Astrocyte (in vitro differentiated cells and primary cell): ENCODE data around the gene GRAMD1B. TPM values are rescaled to one million over a fixed set of nuclear protein-coding genes. Genes with fewer than 3 reads are reported as not detected.

ENCODE experiments used
- DNase-seq: peaks from one replicate; pipeline ENCODE4 v3.0.0-alpha.2; 2010; ENCODE audit warnings: low read depth
- FAIRE-seq: peaks from 2 replicates; lab custom pipeline; 2011; peaks lifted over from hg19 to GRCh38; lab: Jason Lieb, UNC
- H2AFZ ChIP-seq: 2 replicates; pipeline ENCODE4 v1.6.0; 2012; ENCODE audit warnings: low read depth, low read length, inconsistent platforms
- H3K27ac ChIP-seq: 2 replicates; pipeline ENCODE4 v1.5.1; 2011; ENCODE audit warnings: low read depth, low read length, inconsistent platforms
- H3K27me3 ChIP-seq: 2 replicates; pipeline ENCODE4 v1.6.0; 2011; ENCODE audit warnings: low read length, inconsistent platforms; ENCODE audit not compliant: insufficient read depth
- H3K36me3 ChIP-seq: 2 replicates; pipeline ENCODE4 v1.5.1; 2011; ENCODE audit warnings: low read length, inconsistent platforms; ENCODE audit not compliant: insufficient read depth
- H3K4me1 ChIP-seq: 2 replicates; pipeline ENCODE4 v1.5.1; 2011; ENCODE audit warnings: low read length, inconsistent platforms; ENCODE audit not compliant: insufficient read depth
- H3K4me2 ChIP-seq: 2 replicates; pipeline ENCODE4 v1.6.0; 2012; ENCODE audit warnings: low read length, inconsistent platforms
- H3K4me3 ChIP-seq: 2 replicates; pipeline ENCODE4 v1.5.1; 2011; ENCODE audit warnings: low read depth, mild to moderate bottlenecking, low read length, inconsistent platforms; ENCODE audit not compliant: insufficient read depth
- H3K79me2 ChIP-seq: 2 replicates; pipeline ENCODE4 v1.6.0; 2012; ENCODE audit warnings: mild to moderate bottlenecking, low read length, inconsistent platforms; ENCODE audit not compliant: insufficient read depth
- H3K9ac ChIP-seq: 2 replicates; pipeline ENCODE4 v1.6.0; 2012; ENCODE audit warnings: mild to moderate bottlenecking, low read length, inconsistent platforms
- H3K9me3 ChIP-seq: 2 replicates; pipeline ENCODE4 v1.5.1; 2012; ENCODE audit warnings: low read depth, mild to moderate bottlenecking, low read length, inconsistent platforms; ENCODE audit not compliant: insufficient read depth
- H4K20me1 ChIP-seq: 2 replicates; pipeline ENCODE4 v1.6.0; 2012; ENCODE audit warnings: low read length, inconsistent platforms; ENCODE audit not compliant: insufficient read depth
- H3K27ac Mint-ChIP-seq: one replicate; pipeline ENCODE4 v1.8.0; 2021; ENCODE audit warnings: mild to moderate bottlenecking, mixed read lengths; ENCODE audit not compliant: unreplicated experiment
- H3K27me3 Mint-ChIP-seq: one replicate; pipeline ENCODE4 v1.8.0; 2021; ENCODE audit warnings: low read depth, mixed read lengths; ENCODE audit not compliant: unreplicated experiment
- H3K36me3 Mint-ChIP-seq: one replicate; pipeline ENCODE4 v1.8.0; 2021; ENCODE audit warnings: low read depth, mixed read lengths; ENCODE audit not compliant: unreplicated experiment
- H3K4me1 Mint-ChIP-seq: one replicate; pipeline ENCODE4 v1.8.0; 2021; ENCODE audit warnings: low read depth, mixed read lengths; ENCODE audit not compliant: unreplicated experiment
- H3K4me3 Mint-ChIP-seq: one replicate; pipeline ENCODE4 v1.8.0; 2021; ENCODE audit warnings: mild to moderate bottlenecking, moderate library complexity, mixed read lengths; ENCODE audit not compliant: unreplicated experiment
- H3K9me3 Mint-ChIP-seq: one replicate; pipeline ENCODE4 v1.8.0; 2021; ENCODE audit warnings: mild to moderate bottlenecking, mixed read lengths; ENCODE audit not compliant: unreplicated experiment
- EZH2 ChIP-seq: IDR thresholded peaks from 2 replicates; pipeline ENCODE4 v1.6.1; 2012; ENCODE audit warnings: mild to moderate bottlenecking, low read length, inconsistent platforms; ENCODE audit not compliant: insufficient read depth
- total RNA-seq: library from RNA; stranded (reverse); gene quantifications from 2 replicates; pipeline ENCODE4 v1.2.1, GENCODE V29; 2021
- TF ChIP-seq, protein P1 (sequence below): IDR thresholded peaks from 2 replicates; pipeline ENCODE4 v1.5.1; 2011; ENCODE audit warnings: low read depth, mild to moderate bottlenecking, inconsistent platforms, low read length, moderate library complexity; ENCODE audit not compliant: insufficient read depth

GRAMD1B gene
- total RNA-seq, 1 donor from 2014 or later, result 6.5 TPM

DNA sequence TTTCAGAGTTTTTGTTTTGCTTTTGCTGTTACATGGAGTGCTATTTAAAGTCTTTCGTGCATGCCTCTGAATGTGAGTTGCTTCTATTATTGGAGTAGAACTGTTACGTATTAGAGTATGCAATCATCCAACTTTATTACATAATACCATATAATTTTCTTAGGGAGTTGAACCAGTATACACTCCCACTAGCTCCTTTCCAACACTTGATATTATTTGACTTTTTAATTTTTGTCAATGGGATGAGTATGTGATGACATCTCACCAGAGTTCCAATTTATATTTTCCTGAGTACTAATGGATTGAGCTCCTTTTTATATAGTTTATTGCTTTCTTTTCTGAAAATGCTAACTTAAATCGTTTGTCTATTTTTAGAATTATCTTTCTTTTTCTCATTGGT lies 90.9 kb downstream of the GRAMD1B start:
- Histone ChIP-seq H4K20me1 (no peaks in the 10 kb centered on the region), H3K27ac (no peak overlapping the region), H3K4me1 (peaks cover 25% of the 10 kb centered on the region), H3K36me3 (no peaks in the 10 kb centered on the region), H3K27me3 (no peaks in the 10 kb centered on the region), H3K9ac (no peak overlapping the region), H3K4me3 (no peak overlapping the region), H3K4me2 (no peak overlapping the region), H3K9me3 (no peaks in the 10 kb centered on the region), H3K79me2 (no peaks in the 10 kb centered on the region), H2AFZ (no peak overlapping the region)
- H3K4me3 Mint-ChIP-seq, result no peak overlapping the region
- H3K27me3 Mint-ChIP-seq, result peaks cover 6% of the 10 kb centered on the region
- no peak for TF ChIP-seq EZH2
- TF ChIP-seq, protein P1, sequence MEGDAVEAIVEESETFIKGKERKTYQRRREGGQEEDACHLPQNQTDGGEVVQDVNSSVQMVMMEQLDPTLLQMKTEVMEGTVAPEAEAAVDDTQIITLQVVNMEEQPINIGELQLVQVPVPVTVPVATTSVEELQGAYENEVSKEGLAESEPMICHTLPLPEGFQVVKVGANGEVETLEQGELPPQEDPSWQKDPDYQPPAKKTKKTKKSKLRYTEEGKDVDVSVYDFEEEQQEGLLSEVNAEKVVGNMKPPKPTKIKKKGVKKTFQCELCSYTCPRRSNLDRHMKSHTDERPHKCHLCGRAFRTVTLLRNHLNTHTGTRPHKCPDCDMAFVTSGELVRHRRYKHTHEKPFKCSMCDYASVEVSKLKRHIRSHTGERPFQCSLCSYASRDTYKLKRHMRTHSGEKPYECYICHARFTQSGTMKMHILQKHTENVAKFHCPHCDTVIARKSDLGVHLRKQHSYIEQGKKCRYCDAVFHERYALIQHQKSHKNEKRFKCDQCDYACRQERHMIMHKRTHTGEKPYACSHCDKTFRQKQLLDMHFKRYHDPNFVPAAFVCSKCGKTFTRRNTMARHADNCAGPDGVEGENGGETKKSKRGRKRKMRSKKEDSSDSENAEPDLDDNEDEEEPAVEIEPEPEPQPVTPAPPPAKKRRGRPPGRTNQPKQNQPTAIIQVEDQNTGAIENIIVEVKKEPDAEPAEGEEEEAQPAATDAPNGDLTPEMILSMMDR, result no peak
- FAIRE-seq (no peak), DNase-seq (no peak)
- H3K27ac Mint-ChIP-seq, result no peak overlapping the region
- H3K4me1 Mint-ChIP-seq, result peaks cover 11% of the 10 kb centered on the region
- no peaks in the 10 kb centered on the region for H3K9me3 Mint-ChIP-seq
- no peaks in the 10 kb centered on the region for H3K36me3 Mint-ChIP-seq

DNA sequence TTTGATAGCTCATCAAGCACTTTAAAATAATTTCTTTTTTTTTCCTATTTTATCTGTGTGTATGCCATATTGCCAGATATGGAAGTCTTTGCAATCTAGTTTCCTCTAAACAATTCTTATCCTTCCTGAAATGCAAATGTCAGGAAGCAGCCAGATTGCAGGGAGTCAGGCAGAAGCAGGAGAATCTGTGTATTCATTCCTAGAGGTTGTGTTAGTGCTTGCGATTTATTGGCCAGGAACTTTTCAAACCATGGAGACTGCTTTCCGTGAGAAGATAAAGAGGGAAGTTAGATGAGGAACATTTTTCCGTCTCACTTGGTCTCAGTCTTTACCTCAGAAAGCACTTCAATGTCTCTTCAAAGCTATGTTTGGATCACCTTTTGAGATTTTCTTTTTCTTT lies 91.9 kb downstream of the GRAMD1B start:
- no peak overlapping the region for H3K4me2 ChIP-seq
- no peak overlapping the region for H3K4me3 ChIP-seq
- H2AFZ ChIP-seq, result no peak overlapping the region
- H3K9me3 ChIP-seq, result no peaks in the 10 kb centered on the region
- TF ChIP-seq, protein P1, result no peak
- TF ChIP-seq EZH2, result no peak
- DNase-seq, result no peak
- Mint-ChIP-seq H3K36me3 (peaks cover 2% of the 10 kb centered on the region), H3K4me1 (peaks cover 11% of the 10 kb centered on the region), H3K4me3 (no peak overlapping the region), H3K27me3 (peaks cover 6% of the 10 kb centered on the region), H3K9me3 (no peaks in the 10 kb centered on the region), H3K27ac (no peak overlapping the region)
- H3K9ac ChIP-seq, result no peak overlapping the region
- H3K27me3 ChIP-seq, result no peaks in the 10 kb centered on the region
- H3K4me1 ChIP-seq, result peaks cover 25% of the 10 kb centered on the region
- H3K36me3 ChIP-seq, result no peaks in the 10 kb centered on the region
- H3K27ac ChIP-seq, result no peak overlapping the region
- FAIRE-seq, result no peak
- H3K79me2 ChIP-seq, result no peaks in the 10 kb centered on the region
- no peaks in the 10 kb centered on the region for H4K20me1 ChIP-seq

DNA sequence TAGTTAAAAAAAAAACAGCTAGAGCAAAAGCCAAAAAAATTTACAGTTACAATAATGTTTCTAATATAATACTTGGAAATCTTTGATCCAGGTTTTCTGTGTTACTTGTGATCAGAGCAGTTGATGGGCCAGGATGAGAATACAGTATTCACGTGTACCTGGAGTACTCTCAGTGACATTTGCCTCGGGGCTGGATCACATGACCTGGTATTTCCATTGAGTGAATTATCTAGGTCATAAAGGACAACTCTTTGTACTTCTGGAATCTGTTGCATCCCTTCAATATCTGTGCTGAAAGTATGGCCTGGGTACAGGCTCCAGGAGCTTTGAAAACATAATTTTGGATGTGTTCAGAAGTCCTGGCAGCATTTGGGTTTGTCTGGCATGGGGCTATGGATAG lies 93.5 kb downstream of the GRAMD1B start:
- H2AFZ ChIP-seq, result no peak overlapping the region
- no peak for FAIRE-seq
- Mint-ChIP-seq H3K27me3 (peaks cover 6% of the 10 kb centered on the region), H3K4me3 (no peak overlapping the region), H3K4me1 (peaks cover 11% of the 10 kb centered on the region), H3K9me3 (no peaks in the 10 kb centered on the region), H3K36me3 (peaks cover 4% of the 10 kb centered on the region), H3K27ac (no peak overlapping the region)
- no peak overlapping the region for H3K27ac ChIP-seq
- H3K9me3 ChIP-seq, result no peaks in the 10 kb centered on the region
- no peak overlapping the region for H3K9ac ChIP-seq
- H3K27me3 ChIP-seq, result no peaks in the 10 kb centered on the region
- no peak overlapping the region for H3K4me3 ChIP-seq
- H3K79me2 ChIP-seq, result no peaks in the 10 kb centered on the region
- no peak overlapping the region for H3K4me2 ChIP-seq
- peaks cover 24% of the 10 kb centered on the region for H3K4me1 ChIP-seq
- no peak for DNase-seq
- H4K20me1 ChIP-seq, result no peaks in the 10 kb centered on the region
- no peaks in the 10 kb centered on the region for H3K36me3 ChIP-seq
- no peak for TF ChIP-seq EZH2
